Measurements from ENCODE around the gene PPP1R9B.

PPP1R9B gene

GRCh38 chr17:50188531-50188920 is 38.0 kb upstream of the PPP1R9B start:
- DNase-seq: no peak

DNA sequence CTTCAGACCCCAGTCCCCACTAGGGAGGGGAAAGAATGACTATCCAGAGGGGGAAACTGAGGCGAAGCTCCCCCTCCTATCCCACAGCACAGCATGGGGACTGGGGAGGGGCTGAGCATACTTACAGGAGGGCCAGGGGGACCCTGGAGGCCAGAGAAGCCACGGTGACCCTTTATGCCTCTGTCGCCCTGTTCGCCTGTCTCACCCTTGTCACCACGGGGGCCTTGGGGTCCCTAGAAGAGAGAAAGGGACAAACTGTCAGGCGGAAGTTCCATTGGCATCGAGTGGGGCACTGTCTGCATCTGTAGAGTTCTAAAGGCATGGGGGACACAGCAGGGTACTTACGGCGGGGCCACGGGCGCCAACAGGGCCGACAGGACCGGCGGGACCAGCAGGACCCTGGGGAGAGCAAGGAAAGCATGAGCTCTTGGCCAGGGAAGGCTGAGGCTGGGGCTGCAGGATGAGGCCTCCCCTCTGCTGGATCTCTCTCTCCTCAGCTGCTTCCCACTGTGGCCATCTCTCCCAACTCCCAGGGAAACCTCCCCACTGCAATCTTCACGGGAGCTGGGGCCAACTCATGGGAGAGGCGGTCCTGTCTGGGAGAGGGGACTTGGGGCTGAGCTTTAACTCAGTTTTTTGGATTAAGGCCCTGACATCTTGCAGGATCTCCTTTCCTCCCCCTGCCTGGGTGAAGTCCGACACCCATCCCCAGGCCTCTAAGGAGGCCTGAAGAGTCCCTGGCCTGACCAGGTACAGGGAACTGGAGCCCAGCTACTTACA is 37.5 kb upstream of the PPP1R9B start:
- no peak for DNase-seq

DNA sequence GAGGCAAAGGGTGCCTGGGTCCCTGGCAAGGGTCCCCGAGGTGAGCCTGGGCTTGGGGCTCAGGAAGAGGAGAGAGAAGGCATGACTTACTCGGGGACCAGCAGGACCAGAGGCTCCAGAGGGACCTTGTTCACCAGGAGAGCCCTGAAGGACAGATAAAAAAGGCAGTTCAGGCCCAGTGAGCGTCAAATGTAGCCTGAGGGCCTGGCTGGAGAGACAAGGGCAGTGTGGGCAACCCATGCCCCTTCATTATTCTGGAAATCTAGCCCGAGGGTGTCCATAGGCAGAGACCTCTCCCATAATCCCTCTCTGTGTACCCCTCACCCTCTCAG is 36.9 kb upstream of the PPP1R9B start:
- no peak for DNase-seq

DNA sequence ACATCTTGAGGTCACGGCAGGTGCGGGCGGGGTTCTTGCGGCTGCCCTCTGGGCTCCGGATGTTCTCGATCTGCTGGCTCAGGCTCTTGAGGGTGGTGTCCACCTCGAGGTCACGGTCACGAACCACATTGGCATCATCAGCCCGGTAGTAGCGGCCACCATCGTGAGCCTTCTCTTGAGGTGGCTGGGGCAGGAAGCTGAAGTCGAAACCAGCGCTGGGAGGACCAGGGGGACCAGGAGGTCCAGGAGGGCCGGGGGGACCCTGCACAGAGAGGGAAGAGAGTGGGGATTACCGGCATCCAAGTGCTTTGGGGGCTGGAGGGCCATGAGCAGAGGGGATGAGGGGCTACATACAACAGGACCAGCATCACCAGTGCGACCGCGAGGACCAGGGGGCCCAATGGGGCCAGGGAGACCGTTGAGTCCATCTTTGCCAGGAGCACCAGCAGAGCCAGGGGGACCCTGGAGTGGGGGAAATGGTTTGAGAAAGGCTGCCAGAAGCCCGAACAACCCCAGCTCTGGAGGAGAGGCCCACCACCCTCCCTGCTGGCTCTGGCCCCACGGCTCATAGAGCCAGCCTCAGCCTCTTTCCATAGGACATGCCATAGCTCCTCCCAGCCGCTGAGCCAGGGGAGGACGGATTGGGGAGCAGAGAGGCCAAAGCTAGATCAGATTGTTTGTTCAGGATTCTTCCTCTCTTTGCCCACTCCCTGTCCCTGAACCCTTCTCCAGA is 36.4 kb upstream of the PPP1R9B start:
- no peak for DNase-seq

DNA sequence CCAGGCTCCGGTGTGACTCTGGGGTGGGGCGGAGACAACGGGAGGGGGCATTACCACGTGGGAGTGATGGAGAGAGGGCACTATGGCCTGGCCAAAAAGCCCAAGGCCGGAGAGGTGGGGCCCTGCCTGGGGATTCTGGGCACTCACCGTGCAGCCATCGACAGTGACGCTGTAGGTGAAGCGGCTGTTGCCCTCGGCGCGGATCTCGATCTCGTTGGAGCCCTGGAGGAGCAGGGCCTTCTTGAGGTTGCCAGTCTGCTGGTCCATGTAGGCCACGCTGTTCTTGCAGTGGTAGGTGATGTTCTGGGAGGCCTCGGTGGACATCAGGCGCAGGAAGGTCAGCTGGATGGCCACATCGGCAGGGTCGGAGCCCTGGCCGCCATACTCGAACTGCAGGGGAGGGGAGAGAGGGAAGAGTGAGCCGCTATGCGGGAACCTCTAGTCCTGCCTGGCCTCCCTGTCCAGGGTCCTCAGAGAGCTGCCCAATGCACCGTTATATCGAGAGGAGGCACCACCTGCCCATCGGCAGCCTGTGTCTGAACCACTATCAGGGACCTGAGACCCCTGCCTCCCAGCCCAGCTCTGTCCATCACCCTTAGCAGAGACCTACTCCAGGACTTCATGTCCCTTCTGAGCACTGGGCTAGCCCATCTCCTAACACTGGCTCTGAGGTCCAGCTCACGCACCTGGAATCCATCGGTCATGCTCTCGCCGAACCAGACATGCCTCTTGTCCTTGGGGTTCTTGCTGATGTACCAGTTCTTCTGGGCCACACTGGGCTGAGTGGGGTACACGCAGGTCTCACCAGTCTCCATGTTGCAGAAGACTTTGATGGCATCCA is 35.4 kb upstream of the PPP1R9B start:
- DNase-seq: no peak

GRCh38 chr17:50184611-50185398 is 34.3 kb upstream of the PPP1R9B start:
- DNase-seq: peak in 18 of 58 donors; percentile 8 to 69 (median 30)

GRCh38 chr17:50184064-50184463 is 33.6 kb upstream of the PPP1R9B start:
- DNase-seq: no peak

GRCh38 chr17:50183421-50183994 is 33.0 kb upstream of the PPP1R9B start:
- DNase-seq: no peak

GRCh38 chr17:50182783-50183420 is 32.4 kb upstream of the PPP1R9B start:
- DNase-seq: no peak

- DNase-seq: no peak
Observed at GRCh38 chr17:50181591-50182560, 31.4 kb upstream of the PPP1R9B start.

- DNase-seq: peak in 39 of 58 donors; percentile 8 to 83 (median 38)
Observed at GRCh38 chr17:50181144-50181543, 30.7 kb upstream of the PPP1R9B start.

DNA sequence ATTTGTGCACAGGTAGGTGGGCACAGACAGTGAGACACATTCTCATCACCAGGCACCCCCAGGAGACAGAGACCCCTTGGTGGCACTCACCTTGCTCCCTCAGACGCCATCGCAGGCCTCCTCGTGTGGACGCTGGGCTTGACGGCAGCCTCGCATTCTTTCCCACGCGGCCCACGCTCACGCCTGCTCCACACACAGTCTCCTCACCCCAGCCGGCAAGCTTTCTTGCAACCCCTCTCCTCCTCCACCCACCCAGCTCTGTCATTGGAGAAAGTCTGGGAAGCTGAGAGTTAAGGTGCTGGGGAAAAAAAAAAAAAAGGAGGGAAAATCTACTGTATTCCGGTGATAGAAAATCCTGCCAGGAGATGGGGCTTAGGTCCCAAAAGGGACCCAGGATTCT is 30.1 kb upstream of the PPP1R9B start:
- DNase-seq: peak in 1 of 58 donors; percentile 16

GRCh38 chr17:50180111-50180510 is 29.6 kb upstream of the PPP1R9B start:
- no peak for DNase-seq

GRCh38 chr17:50177983-50178834 is 27.7 kb upstream of the PPP1R9B start:
- DNase-seq: peak in 36 of 58 donors; percentile 11 to 68 (median 46)

- DNase-seq: no peak
Observed at GRCh38 chr17:50177476-50177875, 27.0 kb upstream of the PPP1R9B start.

GRCh38 chr17:50176559-50177357 is 26.3 kb upstream of the PPP1R9B start:
- no peak for DNase-seq
